OCI-LY3 (cell line): Measurements from ENCODE around the gene CDKN1C.

Experiments
- CTCF ChIP-seq: fragments of 200-600, 300-600 bp; sonication (generic); IDR thresholded peaks from 2 replicates; pipeline ENCODE4 v1.5.1; 2014; ENCODE audit warnings: antibody characterized with exemption, low read length, low read depth
- EZH2phosphoT487 ChIP-seq: fragments of 200-600 bp; shearing (Covaris generic); IDR thresholded peaks from 2 replicates; pipeline ENCODE4 v1.6.1; 2018; ENCODE audit warnings: antibody characterized with exemption, mixed run types, low read depth

- TF ChIP-seq EZH2phosphoT487: no peak
- no peak for TF ChIP-seq CTCF
These were observed 24.9 kb upstream of the CDKN1C start for GRCh38 chr11:2910401-2910955.
